Measurements from ENCODE around the gene NECTIN3.

Gene NECTIN3

GRCh38 chr3:111081008-111081545, 9.5 kb downstream of the NECTIN3 start:
- DNase-seq: no peak

- no peak for DNase-seq
These were observed 13.3 kb downstream of the NECTIN3 start for GRCh38 chr3:111084911-111085310.

GRCh38 chr3:111087924-111088469, 16.4 kb downstream of the NECTIN3 start:
- no peak for DNase-seq

- no peak for DNase-seq
These were observed 25.0 kb downstream of the NECTIN3 start for GRCh38 chr3:111096487-111097209.

GRCh38 chr3:111103807-111104206, 32.2 kb downstream of the NECTIN3 start:
- no peak for DNase-seq

- DNase-seq: no peak
These were observed 35.5 kb downstream of the NECTIN3 start for GRCh38 chr3:111106993-111107661.

GRCh38 chr3:111107662-111108035, 36.0 kb downstream of the NECTIN3 start:
- DNase-seq: no peak

- no peak for DNase-seq
These were observed 41.3 kb downstream of the NECTIN3 start for GRCh38 chr3:111112913-111113312.

- no peak for DNase-seq
These were observed 57.3 kb downstream of the NECTIN3 start for GRCh38 chr3:111128884-111129283.

GRCh38 chr3:111130827-111131226, 59.2 kb downstream of the NECTIN3 start:
- DNase-seq: no peak

GRCh38 chr3:111134302-111134701, 62.7 kb downstream of the NECTIN3 start:
- DNase-seq: no peak

GRCh38 chr3:111151438-111151837, 79.8 kb downstream of the NECTIN3 start:
- no peak for DNase-seq

GRCh38 chr3:111152496-111152895, 80.9 kb downstream of the NECTIN3 start:
- DNase-seq: no peak

GRCh38 chr3:111156517-111156916, 84.9 kb downstream of the NECTIN3 start:
- DNase-seq: no peak

- DNase-seq: no peak
These were observed 87.8 kb downstream of the NECTIN3 start for GRCh38 chr3:111159391-111159790.

- no peak for DNase-seq
These were observed 93.0 kb downstream of the NECTIN3 start for GRCh38 chr3:111164621-111165020.

- no peak for DNase-seq
These were observed 93.8 kb downstream of the NECTIN3 start for GRCh38 chr3:111165411-111165810.

GRCh38 chr3:111173328-111173900, 101.8 kb downstream of the NECTIN3 start:
- DNase-seq: no peak

- no peak for DNase-seq
These were observed 102.3 kb downstream of the NECTIN3 start for GRCh38 chr3:111173906-111174305.

GRCh38 chr3:111190518-111190917, 118.9 kb downstream of the NECTIN3 start:
- no peak for DNase-seq

GRCh38 chr3:111193472-111193871, 121.9 kb downstream of the NECTIN3 start:
- no peak for DNase-seq

GRCh38 chr3:111194048-111194447, 122.4 kb downstream of the NECTIN3 start:
- no peak for DNase-seq

- no peak for DNase-seq
These were observed 125.9 kb downstream of the NECTIN3 start for GRCh38 chr3:111197485-111197884.
